ENCODE measurements around the gene DNAJC5.

GRCh38 chr20:63941282-63942081 is 46.6 kb downstream of the DNAJC5 start:
- TF ChIP-seq POLR2A (IDR thresholded peaks at IDR 0.05) (no peak), POLR2AphosphoS5 (IDR thresholded peaks at IDR 0.05) (peak; percentile 16 to 77 (median 64)), CTCF (IDR thresholded peaks at IDR 0.05 in 8 of 11, conservative IDR thresholded peaks at IDR 0.05 in 3 of 11) (peak in 1 of 11 experiments; percentile 16)
